Lung microvascular endothelial cell (primary cell): Measurements from ENCODE around the gene RPL6. TPM values are rescaled to one million over a fixed set of nuclear protein-coding genes. Genes with fewer than 3 reads are reported as not detected.

ENCODE experiments used
- DNase-seq, 2 donors: peaks; one replicate each; pipeline versions ENCODE4 v3.0.0 to v3.0.0-alpha.2; 2010; ENCODE audit warnings: low read depth in 2 of 2
- total RNA-seq: library from RNA; depleted of rRNA; stranded (reverse); fragments of >200 nt; gene quantifications from 2 replicates; pipeline ENCODE4 v1.2.1, GENCODE V29; 2014

RPL6 gene
- total RNA-seq, 1 donor from 2014 or later, result 588 TPM

DNA sequence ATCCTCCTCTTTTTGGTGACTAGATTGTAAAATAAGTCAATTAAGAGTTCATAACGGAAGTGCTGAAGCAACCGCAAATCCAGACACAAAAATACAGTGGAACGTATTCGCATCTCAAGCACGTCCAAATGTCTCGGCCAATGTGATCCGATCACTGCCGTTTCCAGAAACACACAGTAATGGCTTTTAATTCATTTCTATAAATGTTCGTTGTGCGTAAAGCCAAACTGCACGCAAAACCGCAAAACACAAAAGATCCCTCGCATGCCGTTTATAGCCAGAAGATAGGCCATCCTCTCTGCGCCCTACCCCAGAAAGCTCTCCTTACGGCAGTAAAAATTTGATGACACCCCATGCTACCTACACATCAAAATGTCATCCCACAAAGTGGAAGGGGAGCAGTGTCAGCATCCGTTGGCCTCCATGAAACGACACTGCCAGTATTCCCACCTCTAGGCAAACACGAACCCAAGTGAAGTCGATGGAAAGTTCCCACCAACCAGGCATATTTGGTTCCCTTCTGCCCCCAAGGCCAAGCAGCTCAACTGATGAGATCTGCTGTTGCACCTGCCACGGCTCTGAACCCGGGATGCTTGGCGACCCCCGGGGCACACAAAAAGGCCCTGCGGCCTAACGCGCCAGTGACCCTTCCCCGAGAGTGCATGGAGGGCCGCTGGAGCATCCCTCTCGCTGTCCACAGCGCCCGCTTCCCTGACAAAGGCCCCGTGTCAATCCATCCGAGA, 28.6 kb downstream of the RPL6 start:
- peak; percentile 19 to 27 for DNase-seq

DNA sequence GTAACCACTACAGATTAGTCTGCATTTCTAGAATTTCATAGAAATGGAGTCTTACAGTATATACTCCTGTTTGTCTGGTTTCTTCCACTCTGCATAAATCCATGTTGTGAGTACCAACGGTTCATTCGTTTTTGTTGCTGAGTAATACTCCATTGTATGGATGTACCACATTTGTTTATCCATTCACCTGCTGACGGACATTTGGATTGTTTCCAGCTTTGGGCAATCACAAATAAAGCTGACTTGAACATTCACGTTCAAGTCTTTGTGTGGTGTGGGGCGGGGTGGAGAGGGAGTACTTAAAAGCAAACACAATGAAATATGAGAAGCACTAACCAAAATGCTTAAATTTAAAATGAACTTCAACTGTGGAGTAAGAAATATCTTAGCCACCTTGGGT, 34.3 kb downstream of the RPL6 start:
- no peak for DNase-seq

DNA sequence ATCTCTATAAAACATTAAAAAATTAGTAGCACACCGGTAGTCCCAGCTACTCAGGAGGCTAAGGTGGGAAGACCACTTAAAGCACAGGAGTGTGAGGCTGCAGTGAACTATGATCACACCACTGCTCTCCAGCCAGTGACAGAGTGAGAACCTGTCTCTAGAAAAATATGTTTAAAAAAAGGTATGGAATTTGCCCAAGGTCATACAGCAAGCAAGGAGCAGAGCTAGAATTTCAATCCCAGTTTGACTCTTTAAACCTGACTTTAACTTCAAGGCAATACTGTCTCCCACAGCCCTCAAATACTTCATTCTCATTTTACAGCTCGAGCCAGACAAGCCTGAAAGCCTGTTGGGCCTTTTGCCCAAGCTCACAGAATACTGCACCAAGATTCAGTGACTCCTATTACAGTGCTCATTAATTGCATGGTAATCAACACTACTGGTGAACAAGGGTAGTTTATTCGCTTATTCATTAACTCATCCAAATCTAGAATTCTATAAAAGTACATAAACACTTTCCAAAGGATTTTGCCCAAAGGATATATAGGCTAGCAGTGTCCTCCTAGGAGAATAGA, 35.2 kb downstream of the RPL6 start:
- DNase-seq, result no peak

GRCh38 chr12:112370868-112371510, 38.4 kb downstream of the RPL6 start:
- DNase-seq, result no peak

DNA sequence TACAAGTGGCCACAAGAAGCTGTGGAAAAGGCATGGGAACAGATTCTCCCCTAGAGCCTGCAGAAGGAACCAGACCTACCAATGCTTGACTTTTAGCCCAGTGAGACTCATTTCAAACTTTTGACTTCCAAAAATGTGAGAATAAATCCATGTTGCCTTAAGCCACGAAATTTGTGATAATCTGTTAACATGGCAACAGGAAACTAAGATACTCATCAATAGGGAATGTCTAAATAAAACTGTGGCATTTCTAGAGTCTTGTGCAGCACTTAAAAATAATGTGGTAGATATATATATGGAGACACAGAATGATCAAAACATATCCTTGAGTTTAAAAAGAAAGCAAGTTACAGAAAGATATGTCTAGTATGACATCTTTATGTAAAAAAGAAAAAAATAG, 39.2 kb downstream of the RPL6 start:
- DNase-seq, result no peak

GRCh38 chr12:112368856-112369255, 40.5 kb downstream of the RPL6 start:
- DNase-seq, result no peak

- DNase-seq, result no peak
These were observed 41.4 kb downstream of the RPL6 start for GRCh38 chr12:112367965-112368364.

DNA sequence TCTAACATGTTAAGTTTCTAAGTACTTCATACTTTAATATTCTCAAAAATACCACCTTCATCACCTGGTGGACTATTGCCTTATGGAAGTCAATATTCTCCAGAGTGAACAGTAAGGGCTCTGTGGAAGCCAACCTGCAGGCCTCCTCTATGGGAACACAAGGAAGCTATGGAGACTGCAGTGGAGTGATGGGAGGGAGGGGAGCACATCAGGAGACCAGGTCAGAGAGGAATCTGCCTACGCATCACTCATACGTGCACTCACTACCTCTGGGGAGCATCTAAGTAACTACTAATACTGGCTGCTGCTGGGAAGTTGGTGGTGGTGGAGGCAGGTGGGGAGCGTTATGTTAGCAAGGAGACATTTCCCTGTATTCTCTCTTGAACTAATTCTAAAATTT, 47.1 kb downstream of the RPL6 start:
- DNase-seq, result no peak

DNA sequence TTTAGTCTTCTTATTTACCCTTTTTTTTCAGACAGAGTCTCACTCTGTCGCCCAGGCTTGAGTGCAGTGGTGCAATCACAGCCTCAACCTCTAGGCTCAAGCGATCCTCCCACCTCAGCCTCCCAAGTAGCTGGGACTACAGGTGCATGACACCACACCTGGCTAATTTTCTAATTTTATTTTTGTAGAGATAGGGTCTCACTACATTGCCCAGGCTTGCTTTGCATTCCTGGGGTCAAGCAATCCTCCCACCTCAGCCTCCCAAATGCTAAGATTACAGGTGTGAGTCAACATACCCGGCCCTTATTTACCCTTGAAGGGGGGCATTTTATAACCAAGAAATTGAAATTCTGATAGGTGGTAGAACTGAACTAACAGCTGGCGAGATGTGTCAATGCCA, 48.1 kb downstream of the RPL6 start:
- DNase-seq, result no peak

GRCh38 chr12:112359290-112359689, 50.1 kb downstream of the RPL6 start:
- DNase-seq, result no peak

DNA sequence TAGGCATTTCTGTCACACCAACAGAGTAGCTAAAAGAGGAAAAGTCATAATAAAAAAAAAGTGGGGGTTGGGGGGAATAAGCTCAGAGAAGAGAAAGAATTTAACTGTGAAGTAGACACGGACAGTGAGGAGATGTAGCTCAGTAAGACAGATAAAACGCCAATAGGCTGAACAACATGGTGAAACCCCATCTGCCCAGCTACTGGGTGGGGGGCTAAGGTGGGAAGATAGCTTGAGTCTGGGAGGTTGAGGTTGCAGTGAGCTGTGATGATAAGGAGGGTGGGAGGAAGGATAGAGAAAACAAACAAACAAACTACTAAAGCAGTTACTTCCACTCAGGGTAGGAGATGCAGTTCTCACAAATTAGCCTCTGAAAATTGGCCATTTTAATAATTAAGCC, 52.2 kb downstream of the RPL6 start:
- no peak for DNase-seq

Other genes with a start within 250 kb of the RPL6 start
- gene HECTD4, start 27.2 kb downstream of the RPL6 start, total RNA-seq, result 11.8 and 16.7 TPM in 2 replicates
- 46.2 and 60.3 TPM in 2 replicates for gene PTPN11, start 9.3 kb upstream of the RPL6 start, total RNA-seq